Vagina (tissue), 2 donors: Measurements from ENCODE around the gene RSPO4.

ENCODE experiments used
- POLR2A ChIP-seq, 2 donors: fragments of 450-650 bp; IDR thresholded peaks; one replicate each; pipeline ENCODE4 v1.6.1; 2017; ENCODE audit warnings: antibody characterized with exemption in 2 of 2, mild to moderate bottlenecking in 2 of 2, moderate library complexity in 2 of 2
- POLR2AphosphoS5 ChIP-seq, 2 donors: sonication (generic); formaldehyde crosslinking; IDR thresholded peaks; one replicate each; pipeline ENCODE4 v1.9.0; 2017; ENCODE audit warnings: antibody characterized with exemption in 2 of 2, mild to moderate bottlenecking in 2 of 2, low read depth in 1 of 2; ENCODE audit not compliant: insufficient read depth in 1 of 2
- TF ChIP-seq, protein P1 (sequence below), 3 experiments: fragments of 450-650 bp in 2 of 3; fragments of 200-600 bp in 1 of 3; sonication (generic) in 1 of 3; IDR thresholded peaks; one replicate each; pipeline ENCODE4 v1.5.1; 2017 to 2019; ENCODE audit warnings: antibody characterized with exemption in 3 of 3, mild to moderate bottlenecking in 2 of 3, moderate library complexity in 2 of 3

DNA sequence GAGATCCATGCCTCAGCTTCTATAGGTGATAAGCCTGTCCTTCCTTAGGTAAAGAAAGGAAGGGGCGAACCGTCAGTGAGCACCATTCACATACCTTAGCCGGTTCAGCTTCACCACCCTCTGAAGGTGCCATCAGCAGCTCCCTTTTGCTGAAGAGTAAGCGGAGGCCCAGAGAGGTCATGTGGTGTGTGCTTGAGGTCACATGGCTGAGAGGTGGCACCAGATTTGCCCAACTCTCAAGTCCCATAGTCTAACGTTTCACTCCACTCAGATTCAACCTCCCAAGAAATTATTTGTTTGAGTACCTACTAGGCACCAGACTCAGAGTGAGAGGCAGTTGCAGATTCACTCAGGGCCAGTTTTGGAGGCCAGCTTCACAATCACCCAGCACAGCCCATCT is 18.5 kb upstream of the RSPO4 start:
- TF ChIP-seq, protein P1, sequence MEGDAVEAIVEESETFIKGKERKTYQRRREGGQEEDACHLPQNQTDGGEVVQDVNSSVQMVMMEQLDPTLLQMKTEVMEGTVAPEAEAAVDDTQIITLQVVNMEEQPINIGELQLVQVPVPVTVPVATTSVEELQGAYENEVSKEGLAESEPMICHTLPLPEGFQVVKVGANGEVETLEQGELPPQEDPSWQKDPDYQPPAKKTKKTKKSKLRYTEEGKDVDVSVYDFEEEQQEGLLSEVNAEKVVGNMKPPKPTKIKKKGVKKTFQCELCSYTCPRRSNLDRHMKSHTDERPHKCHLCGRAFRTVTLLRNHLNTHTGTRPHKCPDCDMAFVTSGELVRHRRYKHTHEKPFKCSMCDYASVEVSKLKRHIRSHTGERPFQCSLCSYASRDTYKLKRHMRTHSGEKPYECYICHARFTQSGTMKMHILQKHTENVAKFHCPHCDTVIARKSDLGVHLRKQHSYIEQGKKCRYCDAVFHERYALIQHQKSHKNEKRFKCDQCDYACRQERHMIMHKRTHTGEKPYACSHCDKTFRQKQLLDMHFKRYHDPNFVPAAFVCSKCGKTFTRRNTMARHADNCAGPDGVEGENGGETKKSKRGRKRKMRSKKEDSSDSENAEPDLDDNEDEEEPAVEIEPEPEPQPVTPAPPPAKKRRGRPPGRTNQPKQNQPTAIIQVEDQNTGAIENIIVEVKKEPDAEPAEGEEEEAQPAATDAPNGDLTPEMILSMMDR (IDR thresholded peaks at IDR 0.05) = no peak
- no peak for TF ChIP-seq POLR2AphosphoS5 (IDR thresholded peaks at IDR 0.05; ENCODE audit: insufficient read depth in 1 of 2, low read depth in 1 of 2)
- no peak for TF ChIP-seq POLR2A (IDR thresholded peaks at IDR 0.05)
